ENCODE results near the gene C15orf39. TPM values are rescaled to one million over a fixed set of nuclear protein-coding genes. Genes with fewer than 3 reads are reported as not detected.

Gene C15orf39
- polyA plus RNA-seq, 1 donor from 2014 or later: not detected

DNA sequence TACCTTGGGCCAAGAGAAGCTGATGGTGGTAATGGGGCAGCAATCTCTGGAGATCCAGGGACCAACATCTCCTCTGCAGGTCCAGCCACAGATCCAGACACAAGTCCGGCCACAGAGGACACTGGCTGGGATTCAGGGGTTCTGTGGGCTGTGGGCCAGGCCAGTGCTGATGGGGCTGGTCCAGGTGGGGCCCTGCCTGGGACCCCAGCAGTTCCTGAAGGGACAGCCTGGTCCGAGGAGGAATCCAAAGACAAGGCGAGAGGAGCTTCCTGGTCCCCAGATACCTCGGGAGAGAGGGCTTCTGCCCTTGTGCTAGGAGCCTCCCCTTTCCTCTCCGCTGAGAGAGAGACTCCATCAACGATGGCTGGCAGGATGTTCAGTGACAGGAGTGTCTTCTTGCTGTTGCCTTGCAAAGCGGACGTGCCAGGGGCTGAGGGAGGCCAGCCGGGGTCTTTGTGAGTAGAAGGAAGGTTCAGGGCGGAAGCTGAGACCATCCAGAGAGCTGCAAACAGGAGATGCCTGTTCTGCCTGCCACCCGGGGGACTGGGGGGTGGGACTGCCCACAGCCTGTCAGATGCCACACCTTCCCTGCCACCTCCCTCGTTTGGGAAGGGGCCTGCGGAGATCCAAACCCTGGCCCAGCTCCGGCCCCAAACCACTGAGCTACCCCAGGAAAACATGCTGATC lies 32.0 kb downstream of the C15orf39 start:
- Histone ChIP-seq H2AFZ (ENCODE audit: low read depth, low read length) (no peak overlapping the region), H3K36me3 (ENCODE audit: insufficient read depth, low read length) (no peaks in the 10 kb centered on the region), H3K9me2 (ENCODE audit: insufficient read depth, low read length) (no peaks in the 10 kb centered on the region), H3K27me3 (ENCODE audit: insufficient read depth, low read depth, low read length) (no peaks in the 10 kb centered on the region), H3K4me3 (ENCODE audit: low read length) (no peak overlapping the region), H3K4me2 (ENCODE audit: low read length) (no peak overlapping the region), H4K20me1 (ENCODE audit: insufficient read depth) (no peaks in the 10 kb centered on the region), H3K9me3 (ENCODE audit: low read length) (no peaks in the 10 kb centered on the region), H3K27ac (ENCODE audit: low read length) (no peak overlapping the region), H3F3A (ENCODE audit: insufficient read depth, low read length, poor library complexity, severe bottlenecking) (no peaks in the 10 kb centered on the region), H3K79me2 (replicated peaks; ENCODE audit: insufficient read depth, low read length) (no peaks in the 10 kb centered on the region), H3K9ac (ENCODE audit: low read length) (no peak overlapping the region)
- TF ChIP-seq EP300 (conservative IDR thresholded peaks at IDR 0.05; ENCODE audit: poor library complexity, severe bottlenecking) (no peak), SMC3 (conservative IDR thresholded peaks at IDR 0.05; ENCODE audit: poor library complexity) (no peak), MXI1 (conservative IDR thresholded peaks at IDR 0.05; ENCODE audit: poor library complexity, severe bottlenecking) (no peak), POLR2AphosphoS5 (IDR thresholded peaks at IDR 0.05) (no peak), EZH2 (IDR thresholded peaks at IDR 0.05; ENCODE audit: borderline replicate concordance, insufficient read depth, low read length, poor library complexity, severe bottlenecking) (no peak), REST (IDR thresholded peaks at IDR 0.05; ENCODE audit: borderline replicate concordance) (no peak), RAD21 (conservative IDR thresholded peaks at IDR 0.05) (no peak), TAF1 (IDR thresholded peaks at IDR 0.05; ENCODE audit: low read depth) (no peak)
- TF ChIP-seq, protein P1, sequence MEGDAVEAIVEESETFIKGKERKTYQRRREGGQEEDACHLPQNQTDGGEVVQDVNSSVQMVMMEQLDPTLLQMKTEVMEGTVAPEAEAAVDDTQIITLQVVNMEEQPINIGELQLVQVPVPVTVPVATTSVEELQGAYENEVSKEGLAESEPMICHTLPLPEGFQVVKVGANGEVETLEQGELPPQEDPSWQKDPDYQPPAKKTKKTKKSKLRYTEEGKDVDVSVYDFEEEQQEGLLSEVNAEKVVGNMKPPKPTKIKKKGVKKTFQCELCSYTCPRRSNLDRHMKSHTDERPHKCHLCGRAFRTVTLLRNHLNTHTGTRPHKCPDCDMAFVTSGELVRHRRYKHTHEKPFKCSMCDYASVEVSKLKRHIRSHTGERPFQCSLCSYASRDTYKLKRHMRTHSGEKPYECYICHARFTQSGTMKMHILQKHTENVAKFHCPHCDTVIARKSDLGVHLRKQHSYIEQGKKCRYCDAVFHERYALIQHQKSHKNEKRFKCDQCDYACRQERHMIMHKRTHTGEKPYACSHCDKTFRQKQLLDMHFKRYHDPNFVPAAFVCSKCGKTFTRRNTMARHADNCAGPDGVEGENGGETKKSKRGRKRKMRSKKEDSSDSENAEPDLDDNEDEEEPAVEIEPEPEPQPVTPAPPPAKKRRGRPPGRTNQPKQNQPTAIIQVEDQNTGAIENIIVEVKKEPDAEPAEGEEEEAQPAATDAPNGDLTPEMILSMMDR (IDR thresholded peaks at IDR 0.05; ENCODE audit: poor library complexity, severe bottlenecking): no peak

DNA sequence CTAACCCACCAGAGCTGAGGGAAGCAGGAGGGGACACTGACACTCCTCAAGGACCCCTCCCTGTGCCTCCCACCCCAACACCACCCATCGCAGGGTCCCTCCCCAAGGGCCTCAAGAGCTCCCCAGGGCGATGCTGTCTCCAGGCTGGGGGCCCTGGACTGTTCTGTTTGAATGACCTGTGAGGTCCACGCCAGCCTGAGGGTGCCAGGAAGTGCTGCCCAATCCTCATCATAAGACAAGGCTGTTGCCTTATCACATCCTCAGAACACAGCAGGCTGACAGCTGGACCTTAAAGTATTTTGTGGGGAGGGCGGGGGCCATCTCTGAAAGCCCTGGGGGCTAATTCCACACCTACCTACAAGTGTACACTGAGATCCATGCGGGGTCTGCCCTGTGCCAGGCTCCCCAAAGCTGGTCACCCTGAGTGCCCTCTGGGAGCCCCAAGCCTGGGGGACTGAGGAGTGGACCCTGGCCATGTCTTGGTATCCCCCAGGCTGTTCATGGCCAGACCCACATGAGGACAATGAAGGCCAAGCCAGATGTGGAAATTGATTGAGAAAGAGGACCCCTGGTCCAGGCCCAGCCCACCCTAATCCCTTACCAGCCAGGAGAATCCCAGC lies 32.6 kb downstream of the C15orf39 start:
- Histone ChIP-seq H3K27me3 (ENCODE audit: insufficient read depth, low read depth, low read length) (no peaks in the 10 kb centered on the region), H3K79me2 (replicated peaks; ENCODE audit: insufficient read depth, low read length) (no peaks in the 10 kb centered on the region), H3K27ac (ENCODE audit: low read length) (no peak overlapping the region), H4K20me1 (ENCODE audit: insufficient read depth) (no peaks in the 10 kb centered on the region), H3K4me3 (ENCODE audit: low read length) (no peak overlapping the region), H3K36me3 (ENCODE audit: insufficient read depth, low read length) (no peaks in the 10 kb centered on the region), H3K4me2 (ENCODE audit: low read length) (no peak overlapping the region), H2AFZ (ENCODE audit: low read depth, low read length) (no peak overlapping the region), H3K9ac (ENCODE audit: low read length) (no peak overlapping the region), H3F3A (ENCODE audit: insufficient read depth, low read length, poor library complexity, severe bottlenecking) (no peaks in the 10 kb centered on the region), H3K9me2 (ENCODE audit: insufficient read depth, low read length) (no peaks in the 10 kb centered on the region), H3K9me3 (ENCODE audit: low read length) (no peaks in the 10 kb centered on the region)
- TF ChIP-seq, protein P1 (IDR thresholded peaks at IDR 0.05; ENCODE audit: poor library complexity, severe bottlenecking): no peak
- TF ChIP-seq TAF1 (IDR thresholded peaks at IDR 0.05; ENCODE audit: low read depth) (no peak), REST (IDR thresholded peaks at IDR 0.05; ENCODE audit: borderline replicate concordance) (no peak), RAD21 (conservative IDR thresholded peaks at IDR 0.05) (no peak)

Data from neural cell (in vitro differentiated cells).